GM13976 (cell line): ENCODE measurements around the gene SMYD3.

Source experiments
- DNase-seq: peaks from one replicate; pipeline ENCODE4 v3.0.0; 2012; ENCODE audit warnings: low spot score
- CTCF ChIP-seq: IDR thresholded peaks from 2 replicates; pipeline ENCODE4 v1.5.1; 2012; ENCODE audit warnings: borderline replicate concordance, mild to moderate bottlenecking; ENCODE audit not compliant: insufficient read depth; ENCODE audit errors: extremely low read depth, missing control alignments, control extremely low read depth
- in situ Hi-C: fragments of 300-500 bp; cut with MboI; formaldehyde crosslinking; loops from one replicate; pipeline ENCODE4 v1.12.0; 2022; ENCODE audit warnings: low sequenced_read_pairs, mixed read lengths, inconsistent platforms; ENCODE audit not compliant: unreplicated experiment

The SMYD3 gene

GRCh38 chr1:246091477-246091876, 415.6 kb downstream of the SMYD3 start:
- no peak for DNase-seq
- TF ChIP-seq CTCF, result no peak
- in situ Hi-C loops, result no loop called here

- no peak for DNase-seq
- in situ Hi-C loops, result no loop called here
These were observed 420.9 kb downstream of the SMYD3 start for GRCh38 chr1:246086191-246086590.

GRCh38 chr1:246083416-246083815, 423.7 kb downstream of the SMYD3 start:
- DNase-seq, result no peak
- in situ Hi-C loops, result no loop called here
- no peak for TF ChIP-seq CTCF

More at GRCh38 chr1:246086191-246086590, 420.9 kb downstream of the SMYD3 start:
- TF ChIP-seq CTCF, result no peak

GRCh38 chr1:246081856-246082668, 425.0 kb downstream of the SMYD3 start:
- no peak for DNase-seq
- in situ Hi-C loops, result no loop called here
- TF ChIP-seq CTCF, result no peak

GRCh38 chr1:246081138-246081702, 425.9 kb downstream of the SMYD3 start:
- TF ChIP-seq CTCF, result no peak
- no peak for DNase-seq
- in situ Hi-C loops, result no loop called here

GRCh38 chr1:246080031-246080430, 427.0 kb downstream of the SMYD3 start:
- no peak for DNase-seq
- in situ Hi-C loops, result no loop called here
- no peak for TF ChIP-seq CTCF
